ENCODE data around the gene MAP1S.

MAP1S gene

GRCh38 chr19:17737690-17738153 lies 18.4 kb downstream of the MAP1S start:
- no peak for DNase-seq

GRCh38 chr19:17739121-17739875 lies 20.0 kb downstream of the MAP1S start:
- DNase-seq = no peak

GRCh38 chr19:17741456-17741855 lies 22.2 kb downstream of the MAP1S start:
- DNase-seq = no peak

GRCh38 chr19:17743874-17744580 lies 24.7 kb downstream of the MAP1S start:
- no peak for DNase-seq

- DNase-seq = peak; percentile 90 to 93
Measured at GRCh38 chr19:17747205-17748098, 28.2 kb downstream of the MAP1S start.

- no peak for DNase-seq
Measured at GRCh38 chr19:17748884-17749638, 29.8 kb downstream of the MAP1S start.

GRCh38 chr19:17749912-17750317 lies 30.6 kb downstream of the MAP1S start:
- DNase-seq = peak in 1 of 2 experiments; percentile 16

- DNase-seq = peak; percentile 86 to 87
Measured at GRCh38 chr19:17751103-17751911, 32.0 kb downstream of the MAP1S start, which contains the start of gene FCHO1. TSS of gene FCHO1 (plus strand) at chr19:17751477. CDS start at chr19:17755165, 3,688 bp downstream.

GRCh38 chr19:17751912-17752273 lies 32.6 kb downstream of the MAP1S start:
- no peak for DNase-seq

GRCh38 chr19:17752865-17753639 lies 33.8 kb downstream of the MAP1S start:
- DNase-seq = no peak

GRCh38 chr19:17753976-17754375 lies 34.7 kb downstream of the MAP1S start:
- no peak for DNase-seq

GRCh38 chr19:17754634-17755442 lies 35.6 kb downstream of the MAP1S start:
- no peak for DNase-seq

- DNase-seq = no peak
Measured at GRCh38 chr19:17755443-17755890, 36.2 kb downstream of the MAP1S start.

- DNase-seq = no peak
Measured at GRCh38 chr19:17755977-17756670, 36.8 kb downstream of the MAP1S start.

GRCh38 chr19:17757125-17757524 lies 37.8 kb downstream of the MAP1S start:
- no peak for DNase-seq

GRCh38 chr19:17758515-17758914 lies 39.2 kb downstream of the MAP1S start:
- DNase-seq = no peak

- DNase-seq = no peak
Measured at GRCh38 chr19:17761148-17761547, 41.9 kb downstream of the MAP1S start.

- no peak for DNase-seq
Measured at GRCh38 chr19:17762505-17763229, 43.4 kb downstream of the MAP1S start.
